Suprapubic skin (tissue), 4 donors: Measurements from ENCODE around the gene FSTL4. TPM values are rescaled to one million over a fixed set of nuclear protein-coding genes. Genes with fewer than 3 reads are reported as not detected.

ENCODE experiments used
- DNase-seq, 2 donors: peaks; one replicate each; pipeline ENCODE4 v3.0.0-alpha.2; 2019; ENCODE audit warnings: low spot score in 2 of 2
- H3K27ac ChIP-seq: fragments of 200-600 bp; sonication (generic); one replicate; pipeline ENCODE4 v1.5.1; 2019
- H3K27me3 ChIP-seq: fragments of 200-600 bp; sonication (generic); one replicate; pipeline ENCODE4 v1.5.1; 2019
- H3K36me3 ChIP-seq: fragments of 200-600 bp; sonication (generic); one replicate; pipeline ENCODE4 v1.5.1; 2019
- H3K4me1 ChIP-seq: fragments of 200-600 bp; sonication (generic); one replicate; pipeline ENCODE4 v1.5.1; 2019
- H3K4me3 ChIP-seq: fragments of 200-600 bp; sonication (generic); one replicate; pipeline ENCODE4 v1.5.1; 2019; ENCODE audit warnings: mild to moderate bottlenecking
- H3K9me3 ChIP-seq: fragments of 200-600 bp; sonication (generic); one replicate; pipeline ENCODE4 v1.5.1; 2019
- EP300 ChIP-seq: sonication (generic); formaldehyde crosslinking; IDR thresholded peaks from one replicate; pipeline ENCODE4 v1.6.1; 2017; ENCODE audit warnings: antibody characterized with exemption
- POLR2A ChIP-seq, 2 donors: fragments of 450-650 bp; IDR thresholded peaks; one replicate each; pipeline ENCODE4 v1.6.1; 2017; ENCODE audit warnings: antibody characterized with exemption in 2 of 2, mild to moderate bottlenecking in 2 of 2, moderate library complexity in 2 of 2
- POLR2AphosphoS5 ChIP-seq, 3 donors: sonication (generic); formaldehyde crosslinking; IDR thresholded peaks; one replicate each; pipeline ENCODE4 v1.6.1; 2017; ENCODE audit warnings: antibody characterized with exemption in 3 of 3
- WGBS: methylation state at CpG from one replicate; pipeline ENCODE4 v1.1.5; 2018; 5-methylcytosine and 5-hydroxymethylcytosine counted together
- total RNA-seq, 4 donors: library from RNA; depleted of rRNA; stranded (reverse); fragments of >200 nt; gene quantifications; one replicate each; pipeline ENCODE4 v1.1.0, GENCODE V29; 2016
- TF ChIP-seq, protein P1 (sequence below), 2 donors: fragments of 200-600 bp in 1 of 2; fragments of 450-650 bp in 1 of 2; sonication (generic) in 1 of 2; IDR thresholded peaks; one replicate each; pipeline ENCODE4 v1.5.1; 2016 to 2019; ENCODE audit warnings: antibody characterized with exemption in 2 of 2, mild to moderate bottlenecking in 1 of 2, moderate library complexity in 1 of 2

Gene FSTL4
- total RNA-seq, 4 donors from 2014 or later = 2.3 to 6.4 (median 5.8) TPM

DNA sequence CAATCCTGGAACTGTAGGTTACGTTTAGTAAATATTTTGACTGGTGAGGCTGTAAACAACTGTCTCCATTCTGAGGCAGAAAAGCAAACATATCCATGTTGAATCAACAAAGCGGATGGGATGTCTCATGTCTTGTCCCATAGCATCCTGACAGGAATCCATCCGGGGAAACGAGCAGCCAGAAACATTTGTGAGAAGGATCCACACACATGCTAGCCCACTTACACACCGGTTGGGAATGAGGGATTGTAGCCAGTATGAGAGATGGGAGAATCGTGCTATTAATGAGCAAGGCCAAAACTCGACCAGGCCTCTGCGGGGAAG, 117.5 kb downstream of the FSTL4 start:
- no peak for DNase-seq
- H3K4me1 ChIP-seq = no peaks in the 10 kb centered on the region
- 81% methylated on average over 8 of the region's 8 CpGs for WGBS
- no peaks in the 10 kb centered on the region for H3K9me3 ChIP-seq
- no peak overlapping the region for H3K27ac ChIP-seq
- H3K4me3 ChIP-seq = no peak overlapping the region
- no peaks in the 10 kb centered on the region for H3K36me3 ChIP-seq
- H3K27me3 ChIP-seq = no peaks in the 10 kb centered on the region
- TF ChIP-seq POLR2AphosphoS5 (IDR thresholded peaks at IDR 0.05) (no peak), EP300 (no peak), POLR2A (IDR thresholded peaks at IDR 0.05) (no peak)
- TF ChIP-seq, protein P1, sequence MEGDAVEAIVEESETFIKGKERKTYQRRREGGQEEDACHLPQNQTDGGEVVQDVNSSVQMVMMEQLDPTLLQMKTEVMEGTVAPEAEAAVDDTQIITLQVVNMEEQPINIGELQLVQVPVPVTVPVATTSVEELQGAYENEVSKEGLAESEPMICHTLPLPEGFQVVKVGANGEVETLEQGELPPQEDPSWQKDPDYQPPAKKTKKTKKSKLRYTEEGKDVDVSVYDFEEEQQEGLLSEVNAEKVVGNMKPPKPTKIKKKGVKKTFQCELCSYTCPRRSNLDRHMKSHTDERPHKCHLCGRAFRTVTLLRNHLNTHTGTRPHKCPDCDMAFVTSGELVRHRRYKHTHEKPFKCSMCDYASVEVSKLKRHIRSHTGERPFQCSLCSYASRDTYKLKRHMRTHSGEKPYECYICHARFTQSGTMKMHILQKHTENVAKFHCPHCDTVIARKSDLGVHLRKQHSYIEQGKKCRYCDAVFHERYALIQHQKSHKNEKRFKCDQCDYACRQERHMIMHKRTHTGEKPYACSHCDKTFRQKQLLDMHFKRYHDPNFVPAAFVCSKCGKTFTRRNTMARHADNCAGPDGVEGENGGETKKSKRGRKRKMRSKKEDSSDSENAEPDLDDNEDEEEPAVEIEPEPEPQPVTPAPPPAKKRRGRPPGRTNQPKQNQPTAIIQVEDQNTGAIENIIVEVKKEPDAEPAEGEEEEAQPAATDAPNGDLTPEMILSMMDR (IDR thresholded peaks at IDR 0.05) = no peak

DNA sequence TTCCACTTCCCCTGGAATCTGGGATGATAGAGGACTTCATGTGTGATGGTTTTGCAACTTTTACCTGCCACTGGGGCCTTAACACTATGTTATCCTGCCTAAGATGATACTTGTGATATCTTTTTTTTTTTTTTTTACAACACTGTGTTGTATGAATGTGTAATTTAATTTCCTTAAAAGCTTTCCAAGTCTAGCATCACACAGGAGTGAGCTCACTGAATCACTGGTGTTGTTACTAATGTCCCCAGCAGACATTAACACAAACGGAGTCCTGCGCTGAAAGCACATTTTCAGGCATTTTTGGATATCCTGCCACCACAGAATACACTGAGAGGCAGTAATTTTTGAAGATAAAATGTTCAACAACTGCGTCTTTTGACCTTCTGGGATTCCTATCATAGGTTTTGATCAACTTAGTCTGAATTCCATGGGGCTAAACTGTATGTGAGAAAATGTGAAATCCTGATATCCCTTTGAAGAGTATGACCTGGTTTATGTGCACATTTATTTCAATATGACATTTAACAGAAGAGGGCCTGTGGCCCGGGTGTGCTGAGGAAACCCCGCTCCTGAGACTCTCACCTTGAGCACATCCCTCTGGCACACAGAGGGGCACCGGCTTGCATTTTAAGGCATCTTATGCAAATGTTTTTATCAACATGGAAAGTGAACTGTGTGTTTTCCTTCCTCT, 118.0 kb downstream of the FSTL4 start:
- Histone ChIP-seq H3K4me1 (no peaks in the 10 kb centered on the region), H3K27ac (no peak overlapping the region), H3K9me3 (no peaks in the 10 kb centered on the region), H3K4me3 (no peak overlapping the region), H3K36me3 (no peaks in the 10 kb centered on the region), H3K27me3 (no peaks in the 10 kb centered on the region)
- 69% methylated on average over 6 of the region's 6 CpGs for WGBS
- TF ChIP-seq POLR2A (IDR thresholded peaks at IDR 0.05) = no peak
- TF ChIP-seq POLR2AphosphoS5 (IDR thresholded peaks at IDR 0.05) = no peak
- TF ChIP-seq, protein P1 (IDR thresholded peaks at IDR 0.05) = no peak
- TF ChIP-seq EP300 = no peak
- no peak for DNase-seq

- Histone ChIP-seq H3K9me3 (no peaks in the 10 kb centered on the region), H3K4me3 (no peak overlapping the region), H3K4me1 (no peaks in the 10 kb centered on the region), H3K36me3 (no peaks in the 10 kb centered on the region), H3K27me3 (no peaks in the 10 kb centered on the region), H3K27ac (no peak overlapping the region)
- no peak for TF ChIP-seq POLR2AphosphoS5 (IDR thresholded peaks at IDR 0.05)
- no peak for TF ChIP-seq POLR2A (IDR thresholded peaks at IDR 0.05)
- TF ChIP-seq, protein P1 (IDR thresholded peaks at IDR 0.05) = no peak
- no peak for TF ChIP-seq EP300
- no peak for DNase-seq
- WGBS = 21% methylated on average over 1 of the region's 1 CpG
Observed at GRCh38 chr5:133489632-133490031, 122.7 kb downstream of the FSTL4 start.

DNA sequence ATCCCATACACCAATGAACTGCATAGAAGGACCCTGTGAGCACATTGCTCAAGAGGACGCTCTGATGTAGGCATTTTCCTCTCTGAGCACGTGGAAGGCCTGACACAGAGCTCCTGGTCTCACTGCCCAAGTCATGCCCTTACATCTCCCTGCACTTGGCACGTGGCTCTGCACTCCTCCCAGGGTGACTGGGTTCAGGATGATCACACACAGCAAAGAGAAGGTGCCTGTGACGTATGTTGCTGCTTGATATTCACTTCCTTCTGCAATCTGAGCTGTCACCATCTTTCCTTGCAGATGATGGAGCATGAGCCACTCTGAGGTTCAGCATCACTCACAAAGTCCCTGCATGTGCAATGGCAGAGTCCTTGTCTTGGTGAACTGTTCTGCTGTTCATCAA, 125.2 kb downstream of the FSTL4 start:
- TF ChIP-seq POLR2A (IDR thresholded peaks at IDR 0.05) (no peak), EP300 (no peak), POLR2AphosphoS5 (IDR thresholded peaks at IDR 0.05) (no peak)
- TF ChIP-seq, protein P1 (IDR thresholded peaks at IDR 0.05) = no peak
- 63% methylated on average over 3 of the region's 4 CpGs for WGBS
- no peaks in the 10 kb centered on the region for H3K36me3 ChIP-seq
- no peak for DNase-seq
- peaks cover 15% of the 10 kb centered on the region for H3K4me1 ChIP-seq
- no peaks in the 10 kb centered on the region for H3K9me3 ChIP-seq
- H3K27ac ChIP-seq = no peak overlapping the region
- no peak overlapping the region for H3K4me3 ChIP-seq
- no peaks in the 10 kb centered on the region for H3K27me3 ChIP-seq

DNA sequence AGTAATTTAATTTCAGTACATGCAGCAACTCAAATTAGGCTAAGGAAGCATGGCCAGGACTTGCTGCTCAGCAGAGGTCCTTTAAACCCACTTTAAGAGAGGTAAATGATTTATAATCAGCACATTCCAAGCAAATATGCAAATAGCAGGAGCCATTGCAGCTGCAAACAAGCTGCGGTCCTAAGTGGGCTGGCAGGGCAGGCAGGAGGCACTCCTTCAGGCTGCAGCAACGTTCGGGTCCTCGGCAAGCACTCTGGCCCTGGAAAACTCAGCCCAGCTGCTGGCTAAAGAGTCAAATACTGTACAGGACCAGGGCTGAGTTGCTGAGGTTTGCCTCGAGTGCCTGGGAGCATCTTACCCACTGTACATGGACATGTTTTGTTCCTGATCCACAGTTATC, 126.9 kb downstream of the FSTL4 start:
- 41% methylated on average over 2 of the region's 5 CpGs for WGBS
- H3K36me3 ChIP-seq = no peaks in the 10 kb centered on the region
- H3K4me3 ChIP-seq = no peak overlapping the region
- peaks cover 28% of the 10 kb centered on the region for H3K4me1 ChIP-seq
- no peak overlapping the region for H3K27ac ChIP-seq
- no peak for DNase-seq
- TF ChIP-seq POLR2A (IDR thresholded peaks at IDR 0.05) (no peak), EP300 (no peak), POLR2AphosphoS5 (IDR thresholded peaks at IDR 0.05) (no peak)
- TF ChIP-seq, protein P1 (IDR thresholded peaks at IDR 0.05) = no peak
- no peaks in the 10 kb centered on the region for H3K9me3 ChIP-seq
- H3K27me3 ChIP-seq = no peaks in the 10 kb centered on the region
